H9 (cell line): ENCODE results near the gene CCDC124. TPM values are rescaled to one million over a fixed set of nuclear protein-coding genes. Genes with fewer than 3 reads are reported as not detected.

Source experiments
- DNase-seq: peaks from one replicate; pipeline ENCODE4 v3.0.0-alpha.2; 2017
- H2AFZ ChIP-seq: one replicate; pipeline ENCODE4 v1.6.1; 2013; ENCODE audit warnings: mild to moderate bottlenecking, low read length, control low read depth, moderate library complexity
- H2AK5ac ChIP-seq: 2 replicates; pipeline ENCODE4 v1.6.1; 2013; ENCODE audit warnings: low read length, control low read depth, mixed read lengths; ENCODE audit not compliant: insufficient read length
- H2BK120ac ChIP-seq: one replicate; pipeline ENCODE4 v1.6.1; 2013; ENCODE audit warnings: low read depth, mild to moderate bottlenecking, low read length, control low read depth, inconsistent platforms; ENCODE audit not compliant: poor library complexity, severe bottlenecking
- H2BK12ac ChIP-seq: 2 replicates; pipeline ENCODE4 v1.6.1; 2013; ENCODE audit warnings: low read length, control low read depth, mixed read lengths, low read depth; ENCODE audit not compliant: insufficient read length
- H2BK15ac ChIP-seq: 2 replicates; pipeline ENCODE4 v1.6.1; 2013; ENCODE audit warnings: low read depth, low read length, control low read depth
- H2BK20ac ChIP-seq: one replicate; pipeline ENCODE4 v1.6.1; 2013; ENCODE audit warnings: low read depth, mild to moderate bottlenecking, low read length, control low read depth, inconsistent platforms; ENCODE audit not compliant: poor library complexity, severe bottlenecking
- H2BK5ac ChIP-seq: 2 replicates; pipeline ENCODE4 v1.6.1; 2013; ENCODE audit warnings: low read length, control low read depth, mixed read lengths; ENCODE audit not compliant: insufficient read length
- H3K14ac ChIP-seq: 2 replicates; pipeline ENCODE4 v1.6.1; 2013; ENCODE audit warnings: low read length, control low read depth; ENCODE audit not compliant: insufficient read depth
- H3K18ac ChIP-seq: 2 replicates; pipeline ENCODE4 v1.6.1; 2013; ENCODE audit warnings: low read depth, mild to moderate bottlenecking, mixed read lengths, low read length, control low read depth; ENCODE audit not compliant: insufficient read length
- H3K23ac ChIP-seq: 2 replicates; pipeline ENCODE4 v1.6.1; 2013; ENCODE audit warnings: low read length, control low read depth, mixed read lengths, low read depth; ENCODE audit not compliant: insufficient read length
- H3K23me2 ChIP-seq: 2 replicates; pipeline ENCODE4 v1.6.1; 2013; ENCODE audit warnings: low read depth, mild to moderate bottlenecking, mixed read lengths, low read length, control low read depth; ENCODE audit not compliant: insufficient read length, poor library complexity, severe bottlenecking
- H3K27ac ChIP-seq: 2 replicates; pipeline ENCODE4 v1.5.1; 2013; ENCODE audit warnings: low read length, control low read depth, mixed read lengths, low read depth; ENCODE audit not compliant: insufficient read length
- H3K27me3 ChIP-seq: 2 replicates; pipeline ENCODE4 v1.6.1; 2013; ENCODE audit warnings: low read length, control low read depth, inconsistent platforms; ENCODE audit not compliant: insufficient read depth
- H3K4ac ChIP-seq: 2 replicates; pipeline ENCODE4 v1.6.1; 2013; ENCODE audit warnings: low read depth, mild to moderate bottlenecking, control low read depth, inconsistent platforms, low read length, moderate library complexity
- H3K4me1 ChIP-seq: 2 replicates; pipeline ENCODE4 v1.6.1; 2013; ENCODE audit warnings: low read length, control low read depth, inconsistent platforms; ENCODE audit not compliant: insufficient read depth
- H3K4me2 ChIP-seq: 2 replicates; pipeline ENCODE4 v1.6.1; 2013; ENCODE audit warnings: low read length, control low read depth, mixed read lengths; ENCODE audit not compliant: insufficient read length, insufficient read depth
- H3K56ac ChIP-seq: 2 replicates; pipeline ENCODE4 v1.6.1; 2013; ENCODE audit warnings: low read depth, mild to moderate bottlenecking, mixed read lengths, low read length, control low read depth; ENCODE audit not compliant: insufficient read length
- H3K79me1 ChIP-seq: 2 replicates; pipeline ENCODE4 v1.6.1; 2013; ENCODE audit warnings: low read depth, mild to moderate bottlenecking, moderate library complexity, low read length, control low read depth, inconsistent platforms; ENCODE audit not compliant: insufficient read depth, poor library complexity, severe bottlenecking
- H3K79me2 ChIP-seq: 2 replicates; pipeline ENCODE4 v1.6.1; 2013; ENCODE audit warnings: low read length, control low read depth, inconsistent platforms; ENCODE audit not compliant: insufficient read depth
- H3K9ac ChIP-seq: 2 replicates; pipeline ENCODE4 v1.6.1; 2013; ENCODE audit warnings: low read length, control low read depth, mixed read lengths; ENCODE audit not compliant: insufficient read length; ENCODE audit errors: extremely low read depth
- H3K9me3 ChIP-seq: one replicate; pipeline ENCODE4 v1.6.1; 2013; ENCODE audit warnings: low read depth, low read length, inconsistent platforms; ENCODE audit not compliant: control insufficient read depth
- H3T11ph ChIP-seq: one replicate; pipeline ENCODE4 v1.6.1; 2013; ENCODE audit warnings: mild to moderate bottlenecking, low read length, control low read depth, inconsistent platforms
- H4K20me1 ChIP-seq: one replicate; pipeline ENCODE4 v1.6.1; 2013; ENCODE audit not compliant: control insufficient read depth, insufficient read length, insufficient read depth
- H4K5ac ChIP-seq: 2 replicates; pipeline ENCODE4 v1.6.1; 2013; ENCODE audit warnings: low read depth, mild to moderate bottlenecking, mixed read lengths, low read length, control low read depth; ENCODE audit not compliant: insufficient read length
- H4K8ac ChIP-seq: replicated peaks from 2 replicates; pipeline ENCODE4 v1.6.1; 2013; ENCODE audit warnings: low read length, control low read depth, mixed read lengths, low read depth; ENCODE audit not compliant: insufficient read length
- H4K91ac ChIP-seq: 2 replicates; pipeline ENCODE4 v1.6.1; 2013; ENCODE audit warnings: low read depth, mild to moderate bottlenecking, moderate library complexity, mixed read lengths, low read length, control low read depth; ENCODE audit not compliant: insufficient read length
- H3K27ac Mint-ChIP-seq, 3 experiments: 2 replicates in 2 of 3; 3 replicates in 1 of 3; pipeline ENCODE4 v1.8.0; 2020 to 2021; ENCODE audit warnings: mixed read lengths in 3 of 3, mild to moderate bottlenecking in 1 of 3, moderate library complexity in 1 of 3
- H3K27me3 Mint-ChIP-seq: 2 replicates; pipeline ENCODE4 v1.8.0; 2021; ENCODE audit warnings: low read depth, mild to moderate bottlenecking, moderate library complexity, mixed read lengths
- H3K36me3 Mint-ChIP-seq, 3 experiments: 2 replicates in 2 of 3; 3 replicates in 1 of 3; pipeline ENCODE4 v1.8.0; 2020 to 2021; ENCODE audit warnings: low read depth in 3 of 3, mixed read lengths in 3 of 3; ENCODE audit not compliant: insufficient read depth in 1 of 3
- H3K4me1 Mint-ChIP-seq, 2 experiments: 2 replicates each; pipeline ENCODE4 v1.8.0; 2020; ENCODE audit warnings: mixed read lengths in 2 of 2
- H3K4me3 Mint-ChIP-seq, 2 experiments: 2 replicates in 1 of 2; 3 replicates in 1 of 2; pipeline ENCODE4 v1.8.0; 2020 to 2021; ENCODE audit warnings: mild to moderate bottlenecking in 2 of 2, mixed read lengths in 2 of 2, moderate library complexity in 1 of 2
- H3K9me3 Mint-ChIP-seq, 2 experiments: 2 replicates in 1 of 2; 3 replicates in 1 of 2; pipeline ENCODE4 v1.8.0; 2020; ENCODE audit warnings: mild to moderate bottlenecking in 2 of 2, mixed read lengths in 2 of 2, moderate library complexity in 1 of 2
- CTCF ChIP-seq: fragments of 200-600 bp; sonication (generic); conservative IDR thresholded peaks from 3 replicates; pipeline ENCODE4 v1.8.0; 2021; ENCODE audit warnings: antibody characterized with exemption, mild to moderate bottlenecking
- WGBS: extraction: QIAGEN DNeasy Blood & Tissue Kit; methylation state at CpG from one replicate; pipeline ENCODE4 v1.1.7; 2013; ENCODE audit warnings: missing lambda C conversion rate, low lambda C conversion rate, mixed read lengths; ENCODE audit not compliant: insufficient read length; ENCODE audit errors: extremely low coverage; 5-methylcytosine and 5-hydroxymethylcytosine counted together
- total RNA-seq: library from RNA; stranded (reverse); gene quantifications from 2 replicates; pipeline ENCODE4 v1.2.1, GENCODE V29; 2021

CCDC124 gene
- total RNA-seq, 1 experiment from 2014 or later, result 119 TPM

- Histone ChIP-seq H2AK5ac (no peak overlapping the region), H3K27ac (no peak overlapping the region), H3K18ac (no peak overlapping the region), H3T11ph (no peak overlapping the region), H3K79me2 (no peaks in the 10 kb centered on the region), H3K9ac (no peak overlapping the region), H4K8ac (no peak overlapping the region), H3K4ac (no peak overlapping the region), H3K56ac (no peak overlapping the region), H4K5ac (no peak overlapping the region), H2AFZ (no peak overlapping the region), H3K4me2 (no peak overlapping the region), H3K23ac (no peak overlapping the region), H2BK120ac (no peak overlapping the region), H3K79me1 (no peaks in the 10 kb centered on the region), H3K9me3 (no peaks in the 10 kb centered on the region), H2BK20ac (no peak overlapping the region), H3K23me2 (peaks cover 5% of the 10 kb centered on the region), H4K91ac (no peak overlapping the region), H2BK15ac (no peak overlapping the region), H4K20me1 (no peaks in the 10 kb centered on the region), H2BK5ac (no peak overlapping the region), H3K27me3 (no peaks in the 10 kb centered on the region; the same call in 1 of the 2 replicates), H3K14ac (no peak overlapping the region), H2BK12ac (no peak overlapping the region), H3K4me1 (no peaks in the 10 kb centered on the region)
- Mint-ChIP-seq H3K9me3 (no peaks in the 10 kb centered on the region), H3K27ac (peak overlapping the region in 1 of 3 experiments; percentile 52; a peak in 1 of 7 replicates), H3K36me3 (peaks cover 0 to 9% (median 6%) of the 10 kb centered on the region in 3 experiments; a peak in 6 of 7 replicates), H3K4me3 (no peak overlapping the region), H3K4me1 (peaks cover 7 to 8% of the 10 kb centered on the region in 2 experiments; a peak in 3 of 4 replicates), H3K27me3 (peaks cover 10% of the 10 kb centered on the region)
- TF ChIP-seq CTCF, result no peak
- no peak for DNase-seq
- WGBS, result no CpG with 5 or more reads among the region's 1 CpG
Observed at GRCh38 chr19:17972230-17972629, 39.4 kb downstream of the CCDC124 start.
